Activated CD8-positive, alpha-beta memory T cell treated with anti-CD3 and anti-CD28 coated beads, Interleukin-2, amount 10 ng/mL, durations not matched to agents 7 days and 5 days (primary cell): ENCODE measurements around the gene ACP5. TPM values are rescaled to one million over a fixed set of nuclear protein-coding genes. Genes with fewer than 3 reads are reported as not detected.
A peak's percentile ranks its signal among the peaks of the same experiment; 100 is the strongest.
"Not testable (repeated sequence)": the region's sequence is repeated elsewhere in the genome, so short reads cannot be mapped to it uniquely, and the experiment has no call there.

Source experiments
- ATAC-seq: fragments of 150-1000 bp; cut with Tn5 transposase; one replicate; pipeline ENCODE4 v1.10.0; 2021; ENCODE audit warnings: moderate library complexity
- CTCF ChIA-PET: fragments of 350-600 bp; sonication (Branson Sonifier 250); formaldehyde crosslinking; loops from one replicate; lab custom pipeline; 2021; ENCODE audit warnings: antibody characterized with exemption; lab: Charles Lee
- DNase-seq: peaks from one replicate; pipeline ENCODE4 v3.0.0-alpha.2; 2020
- H3K27ac Mint-ChIP-seq: one replicate; pipeline ENCODE4 v1.8.0; 2021; ENCODE audit warnings: mild to moderate bottlenecking, mixed read lengths
- H3K27me3 Mint-ChIP-seq: one replicate; pipeline ENCODE4 v1.8.0; 2021; ENCODE audit warnings: mixed read lengths
- H3K36me3 Mint-ChIP-seq: one replicate; pipeline ENCODE4 v1.8.0; 2021; ENCODE audit warnings: mild to moderate bottlenecking, mixed read lengths
- H3K4me1 Mint-ChIP-seq: one replicate; pipeline ENCODE4 v1.8.0; 2021; ENCODE audit warnings: mixed read lengths
- H3K4me3 Mint-ChIP-seq: one replicate; pipeline ENCODE4 v1.8.0; 2021; ENCODE audit warnings: mild to moderate bottlenecking, moderate library complexity, mixed read lengths
- H3K9me3 Mint-ChIP-seq: one replicate; pipeline ENCODE4 v1.8.0; 2022; ENCODE audit warnings: low read depth, mixed read lengths
- total RNA-seq, 2 experiments: library from RNA; stranded (reverse); gene quantifications; one replicate each; pipeline ENCODE4 v1.2.3, GENCODE V29; 2021

Gene ACP5
- 10 to 100 TPM; 34.1 to 58.8 TPM for total RNA-seq

- peaks cover 1% of the 10 kb centered on the region for H3K36me3 Mint-ChIP-seq
- peaks cover 41% of the 10 kb centered on the region for H3K4me1 Mint-ChIP-seq
- no peaks in the 10 kb centered on the region for H3K9me3 Mint-ChIP-seq
- H3K27me3 Mint-ChIP-seq: no peaks in the 10 kb centered on the region
- DNase-seq (no peak), ATAC-seq (no peak)
- H3K27ac Mint-ChIP-seq: peak within 1 kb of the TSS; percentile 66
- CTCF ChIA-PET: interaction anchor here (1.1 to 21.9 kb wide), 3 partner anchors 9 to 18 kb away, joined by 4 to 233 read pairs (median 15); partner anchors contain the start of gene ELOF1
- H3K4me3 Mint-ChIP-seq: peak within 1 kb of the TSS; percentile 72
Measured at GRCh38 chr19:11577451-11578257, at the start of gene ACP5. ACP5 (minus strand) TSS chr19:11577645; CDS start chr19:11577317, 328 bp downstream.

- Mint-ChIP-seq H3K27me3 (peaks cover 31% of the 10 kb centered on the region), H3K4me1 (peaks cover 11% of the 10 kb centered on the region), H3K36me3 (peaks cover 3% of the 10 kb centered on the region), H3K9me3 (peaks cover 4% of the 10 kb centered on the region), H3K27ac (no peak overlapping the region), H3K4me3 (no peak overlapping the region)
- no peak for DNase-seq
- ATAC-seq: no peak
- CTCF ChIA-PET: no interaction called here
Measured at GRCh38 chr19:11626252-11626651, 48.8 kb upstream of the ACP5 start.

- Mint-ChIP-seq H3K27me3 (peaks cover 31% of the 10 kb centered on the region), H3K36me3 (peaks cover 25% of the 10 kb centered on the region), H3K27ac (no peak overlapping the region), H3K4me3 (no peak overlapping the region), H3K4me1 (peaks cover 11% of the 10 kb centered on the region), H3K9me3 (peaks cover 6% of the 10 kb centered on the region)
- ATAC-seq (no peak), DNase-seq (no peak)
- CTCF ChIA-PET: no interaction called here
Measured at GRCh38 chr19:11624069-11624463, 46.6 kb upstream of the ACP5 start.

GRCh38 chr19:11622401-11622800 is 45.0 kb upstream of the ACP5 start:
- peaks cover 15% of the 10 kb centered on the region for H3K9me3 Mint-ChIP-seq
- peaks cover 41% of the 10 kb centered on the region for H3K36me3 Mint-ChIP-seq
- H3K27ac Mint-ChIP-seq, CTCF ChIA-PET, DNase-seq, ATAC-seq, H3K4me3 Mint-ChIP-seq: not testable (repeated sequence)
- peaks cover 31% of the 10 kb centered on the region for H3K27me3 Mint-ChIP-seq
- peaks cover 11% of the 10 kb centered on the region for H3K4me1 Mint-ChIP-seq

- Mint-ChIP-seq H3K4me3 (no peak overlapping the region), H3K4me1 (peaks cover 11% of the 10 kb centered on the region), H3K9me3 (peaks cover 23% of the 10 kb centered on the region), H3K27ac (no peak overlapping the region), H3K27me3 (peaks cover 18% of the 10 kb centered on the region), H3K36me3 (peaks cover 57% of the 10 kb centered on the region)
- DNase-seq (no peak), ATAC-seq (no peak)
- CTCF ChIA-PET: no interaction called here
Measured at GRCh38 chr19:11620553-11620952, 43.1 kb upstream of the ACP5 start.

GRCh38 chr19:11617180-11618062 is 40.0 kb upstream of the ACP5 start:
- no peak overlapping the region for H3K4me3 Mint-ChIP-seq
- CTCF ChIA-PET: no interaction called here
- ATAC-seq: no peak
- no peak overlapping the region for H3K27ac Mint-ChIP-seq
- H3K9me3 Mint-ChIP-seq: peaks cover 26% of the 10 kb centered on the region
- H3K27me3 Mint-ChIP-seq: no peaks in the 10 kb centered on the region
- DNase-seq: no peak
- H3K4me1 Mint-ChIP-seq: peaks cover 3% of the 10 kb centered on the region
- H3K36me3 Mint-ChIP-seq: peaks cover 78% of the 10 kb centered on the region

- Mint-ChIP-seq H3K27ac (no peak overlapping the region), H3K9me3 (peaks cover 16% of the 10 kb centered on the region), H3K4me1 (peaks cover 3% of the 10 kb centered on the region), H3K36me3 (peaks cover 53% of the 10 kb centered on the region), H3K4me3 (no peak overlapping the region), H3K27me3 (no peaks in the 10 kb centered on the region)
- DNase-seq (no peak), ATAC-seq (no peak)
- CTCF ChIA-PET: interaction anchor here (0.8 to 1.0 kb wide), 2 partner anchors 10 to 232 kb away, joined by 3 read pairs; no protein-coding TSS in a partner anchor
Measured at GRCh38 chr19:11612816-11613511, 35.5 kb upstream of the ACP5 start.

GRCh38 chr19:11611730-11612129 is 34.3 kb upstream of the ACP5 start:
- Mint-ChIP-seq H3K4me1 (peaks cover 3% of the 10 kb centered on the region), H3K4me3 (no peak overlapping the region), H3K27me3 (no peaks in the 10 kb centered on the region), H3K9me3 (peaks cover 14% of the 10 kb centered on the region), H3K36me3 (peaks cover 50% of the 10 kb centered on the region), H3K27ac (no peak overlapping the region)
- DNase-seq: no peak
- ATAC-seq: no peak
- CTCF ChIA-PET: no interaction called here

- H3K4me3 Mint-ChIP-seq: no peak overlapping the region
- no peak for DNase-seq
- H3K36me3 Mint-ChIP-seq: peaks cover 57% of the 10 kb centered on the region
- H3K27ac Mint-ChIP-seq: no peak overlapping the region
- no peaks in the 10 kb centered on the region for H3K27me3 Mint-ChIP-seq
- peaks cover 19% of the 10 kb centered on the region for H3K9me3 Mint-ChIP-seq
- H3K4me1 Mint-ChIP-seq: no peaks in the 10 kb centered on the region
- CTCF ChIA-PET: no interaction called here
- no peak for ATAC-seq
Measured at GRCh38 chr19:11606484-11606883, 29.0 kb upstream of the ACP5 start.

- DNase-seq, CTCF ChIA-PET, ATAC-seq, H3K9me3 Mint-ChIP-seq, H3K27me3 Mint-ChIP-seq, H3K27ac Mint-ChIP-seq, H3K4me3 Mint-ChIP-seq: not testable (repeated sequence)
- peaks cover 35% of the 10 kb centered on the region for H3K36me3 Mint-ChIP-seq
- peaks cover 12% of the 10 kb centered on the region for H3K4me1 Mint-ChIP-seq
Measured at GRCh38 chr19:11599704-11600103, 22.3 kb upstream of the ACP5 start.

- CTCF ChIA-PET: no interaction called here
- Mint-ChIP-seq H3K4me3 (peak overlapping the region; percentile 27), H3K36me3 (peaks cover 26% of the 10 kb centered on the region), H3K27ac (peak overlapping the region; percentile 27), H3K27me3 (no peaks in the 10 kb centered on the region), H3K9me3 (peaks cover 3% of the 10 kb centered on the region), H3K4me1 (peaks cover 12% of the 10 kb centered on the region)
- DNase-seq (no peak), ATAC-seq (no peak)
Measured at GRCh38 chr19:11598746-11599145, 21.3 kb upstream of the ACP5 start.

- DNase-seq (no peak), ATAC-seq (no peak)
- peaks cover 22% of the 10 kb centered on the region for H3K36me3 Mint-ChIP-seq
- peaks cover 12% of the 10 kb centered on the region for H3K4me1 Mint-ChIP-seq
- no peaks in the 10 kb centered on the region for H3K27me3 Mint-ChIP-seq
- H3K27ac Mint-ChIP-seq: peak overlapping the region; percentile 84
- CTCF ChIA-PET: interaction anchor here (0.6 to 0.9 kb wide), 2 partner anchors 38 to 163 kb away, joined by 3 to 4 read pairs; partner anchors contain the start of genes ELOF1, ODAD3 and PRKCSH
- peak overlapping the region; percentile 93 for H3K4me3 Mint-ChIP-seq
- peaks cover 3% of the 10 kb centered on the region for H3K9me3 Mint-ChIP-seq
Measured at GRCh38 chr19:11598103-11598483, 20.6 kb upstream of the ACP5 start.
